K562 (cell line): ENCODE measurements around the gene SEC14L3. TPM values are rescaled to one million over a fixed set of nuclear protein-coding genes. Genes with fewer than 3 reads are reported as not detected.
A peak's percentile ranks its signal among the peaks of the same experiment; 100 is the strongest.

Experiments used
- ATAC-seq: fragments of 200-7000 bp; cut with Tn5 transposase; 3 replicates; pipeline ENCODE4 v1.9.1; 2020; ENCODE audit warnings: moderate library complexity
- BruUV-seq: library from RNA; stranded (reverse); fragments of 400-500 nt; replicated peaks from 2 replicates; lab custom pipeline; 2021; lab: Mats Ljungman, UMichigan
- CTCF ChIA-PET: fragments of 300-600 bp; formaldehyde crosslinking; extraction: SDS; loops from one replicate; lab custom pipeline; 2021; ENCODE audit warnings: low intra/inter-chr PET ratio; lab: Yijun Ruan, JAX
- POLR2A ChIA-PET: fragments of 300-600, 350-650 bp; sonication (Branson Sonifier 250); formaldehyde crosslinking; extraction: SDS; loops from one replicate; lab custom pipeline; 2021; ENCODE audit warnings: antibody characterized with exemption, inconsistent platforms; lab: Yijun Ruan, JAX
- DNase-seq, 4 experiments: peaks; one replicate each; pipeline versions ENCODE4 v3.0.0 to v3.0.0-alpha.2; 2011 to 2018; ENCODE audit warnings: low spot score in 3 of 4, mixed read lengths in 3 of 4; ENCODE audit errors: extremely low read depth in 1 of 4
- FAIRE-seq: peaks from 2 replicates; lab custom pipeline; 2011; peaks lifted over from hg19 to GRCh38; lab: Jason Lieb, UNC
- H2AFZ ChIP-seq: 2 replicates; pipeline ENCODE4 v1.6.0; 2011; ENCODE audit warnings: low read depth, low read length, control low read depth, inconsistent platforms
- H3K27ac ChIP-seq: fragments of 200-600 bp; 3 replicates; pipeline ENCODE4 v1.8.0; 2011; ENCODE audit warnings: low read depth, mild to moderate bottlenecking, control low read depth, inconsistent platforms, low read length, moderate library complexity, mixed read lengths; ENCODE audit errors: extremely low read depth
- H3K27me3 ChIP-seq, 2 experiments: fragments of 300-600 bp in 1 of 2; 2 replicates in 1 of 2; 3 replicates in 1 of 2; pipeline versions ENCODE4 v1.6.0 to v1.8.0; 2011; ENCODE audit warnings: inconsistent platforms in 2 of 2, low read length in 2 of 2, mild to moderate bottlenecking in 1 of 2, mixed read lengths in 1 of 2, moderate library complexity in 1 of 2; ENCODE audit not compliant: control insufficient read depth in 2 of 2, insufficient read depth in 2 of 2
- H3K36me3 ChIP-seq: fragments of 300-600 bp; 3 replicates; pipeline ENCODE4 v1.8.0; 2011; ENCODE audit warnings: mild to moderate bottlenecking, low read length, inconsistent platforms; ENCODE audit not compliant: control insufficient read depth, insufficient read depth
- H3K4me1 ChIP-seq, 2 experiments: fragments of 200-600 bp in 1 of 2; replicated peaks in 1 of 2; 2 replicates in 1 of 2; 3 replicates in 1 of 2; pipeline versions ENCODE4 v1.5.1 to v1.8.0; 2011; ENCODE audit warnings: inconsistent platforms in 2 of 2, low read length in 2 of 2, mild to moderate bottlenecking in 1 of 2, mixed read lengths in 1 of 2, moderate library complexity in 1 of 2; ENCODE audit not compliant: control insufficient read depth in 2 of 2, insufficient read depth in 2 of 2
- H3K4me2 ChIP-seq: 2 replicates; pipeline ENCODE4 v1.6.1; 2011; ENCODE audit warnings: low read length, control low read depth, inconsistent platforms, mixed read lengths; ENCODE audit not compliant: insufficient read depth
- H3K4me3 ChIP-seq: fragments of 200-600 bp; sonication (generic), shearing (Covaris generic); 2 replicates; pipeline ENCODE4 v1.5.1; 2016; ENCODE audit warnings: control low read depth, inconsistent platforms
- H3K79me2 ChIP-seq: fragments of 200-600 bp; 3 replicates; pipeline ENCODE4 v1.8.0; 2011; ENCODE audit warnings: low read length, inconsistent platforms; ENCODE audit not compliant: control insufficient read depth, insufficient read depth
- H3K9ac ChIP-seq, 2 experiments: 2 replicates each; pipeline versions ENCODE4 v1.6.0 to v1.6.1; 2011; ENCODE audit warnings: low read depth in 2 of 2, low read length in 2 of 2, control low read depth in 1 of 2, inconsistent platforms in 1 of 2, mild to moderate bottlenecking in 1 of 2, mixed read lengths in 1 of 2; ENCODE audit not compliant: insufficient read depth in 1 of 2
- H3K9me1 ChIP-seq: one replicate; pipeline ENCODE4 v1.6.0; 2011; ENCODE audit warnings: inconsistent platforms, mild to moderate bottlenecking, low read length, moderate library complexity; ENCODE audit not compliant: control insufficient read depth, insufficient read depth
- H3K9me3 ChIP-seq: replicated peaks from 2 replicates; pipeline ENCODE4 v1.5.1; 2011; ENCODE audit warnings: low read depth, low read length, inconsistent platforms; ENCODE audit not compliant: control insufficient read depth, insufficient read depth
- H4K20me1 ChIP-seq: replicated peaks from 2 replicates; pipeline ENCODE4 v1.6.1; 2011; ENCODE audit warnings: low read length, inconsistent platforms, mixed read lengths; ENCODE audit not compliant: control insufficient read depth, insufficient read depth
- BRF2 ChIP-seq: IDR thresholded peaks from 3 replicates; pipeline ENCODE4 v1.6.1; 2011; ENCODE audit warnings: borderline replicate concordance, mild to moderate bottlenecking; ENCODE audit not compliant: insufficient read length, insufficient read depth
- CBFA2T2 ChIP-seq: fragments of 450-650 bp; conservative IDR thresholded peaks from 2 replicates; pipeline ENCODE4 v1.6.1; 2017; ENCODE audit warnings: mild to moderate bottlenecking
- GATA2 ChIP-seq: sonication (generic); formaldehyde crosslinking; IDR thresholded peaks from 2 replicates; pipeline ENCODE4 v1.4.0; 2020; ENCODE audit warnings: mild to moderate bottlenecking, missing genetic modification reagents
- HCFC1 ChIP-seq: IDR thresholded peaks from 2 replicates; pipeline ENCODE4 v1.6.1; 2012; ENCODE audit warnings: low read depth, low read length, improper control_type of control experiment
- HNRNPUL1 ChIP-seq: fragments of 200-400 bp; formaldehyde crosslinking; IDR thresholded peaks from 2 replicates; pipeline ENCODE4 v1.6.1; 2017; ENCODE audit warnings: low read length
- NFIC ChIP-seq: fragments of 450-650 bp; IDR thresholded peaks from 2 replicates; pipeline ENCODE4 v1.6.1; 2017; ENCODE audit warnings: mild to moderate bottlenecking, inconsistent platforms
- PRMT5 ChIP-seq: sonication (generic); formaldehyde crosslinking; IDR thresholded peaks from 2 replicates; pipeline ENCODE4 v1.5.0; 2020; ENCODE audit warnings: missing genetic modification reagents
- RREB1 ChIP-seq: fragments of 250-450 bp; sonication (Bioruptor Pico); IDR thresholded peaks from 2 replicates; pipeline ENCODE4 v1.4.0; 2020
- TCF3 ChIP-seq: sonication (generic); formaldehyde crosslinking; IDR thresholded peaks from 2 replicates; pipeline ENCODE4 v1.4.0; 2020; ENCODE audit warnings: mild to moderate bottlenecking, missing genetic modification reagents
- ZFX ChIP-seq: sonication (generic); formaldehyde crosslinking; IDR thresholded peaks from 2 replicates; pipeline ENCODE4 v1.8.0; 2022; ENCODE audit warnings: mild to moderate bottlenecking, missing genetic modification reagents, moderate library complexity
- ZNF175 ChIP-seq: fragments of 200-800 bp; sonication (Bioruptor generic); IDR thresholded peaks from 2 replicates; pipeline ENCODE4 v1.6.1; 2016; ENCODE audit warnings: low read depth, mild to moderate bottlenecking, missing genetic modification characterization, missing compliant biosample characterization
- ZNF384 ChIP-seq: IDR thresholded peaks from 2 replicates; pipeline ENCODE4 v1.6.1; 2012; ENCODE audit warnings: low read depth, low read length, improper control_type of control experiment
- ZNF561 ChIP-seq: fragments of 450-650 bp; formaldehyde crosslinking; conservative IDR thresholded peaks from 2 replicates; pipeline ENCODE4 v1.4.0; 2020; ENCODE audit warnings: mild to moderate bottlenecking, moderate library complexity
- ZNF766 ChIP-seq: fragments of 200-800 bp; sonication (Bioruptor generic); conservative IDR thresholded peaks from 2 replicates; pipeline ENCODE4 v1.6.1; 2016; ENCODE audit warnings: missing genetic modification characterization, missing compliant biosample characterization
- WGBS: fragments of 100-300 bp; shearing (Covaris generic); methylation state at CpG from one replicate; pipeline ENCODE4 v1.1.6; 2016; ENCODE audit warnings: low coverage, mixed read lengths; ENCODE audit not compliant: insufficient coverage; ENCODE audit errors: missing lambda C conversion rate; 5-methylcytosine and 5-hydroxymethylcytosine counted together
- in situ Hi-C: fragments of 300-500 bp; cut with MboI; formaldehyde crosslinking; loops from 4 replicates; pipeline ENCODE4 v1.15.0; 2018; ENCODE audit warnings: inconsistent platforms, mixed read lengths
- intact Hi-C: fragments of 100-400 bp; cut with micrococcal nuclease; formaldehyde crosslinking; loops from 2 replicates; pipeline ENCODE4 v1.14.2; 2022
- polyA plus RNA-seq, 8 experiments: library from polyadenylated mRNA; depleted of rRNA in 4 of 8; stranded (reverse) in 5 of 8; unstranded in 3 of 8; fragments of >200 nt; fragmentation: Nextera tagmentation in 2 of 8; fragmentation: Illumina TruSeq in 1 of 8; extraction: Ambion mirVana in 2 of 8; extraction: Trizol in 1 of 8; gene quantifications; 2 replicates each; pipeline versions ENCODE4 v1.2.1 to v1.2.3, GENCODE V29; 2011 to 2014; ENCODE audit warnings: inconsistent platforms in 1 of 8, missing spikeins in 1 of 8
- total RNA-seq, 7 experiments: library from RNA; depleted of rRNA in 6 of 7; stranded (reverse); fragments of >200 nt in 6 of 7; fragmentation: Illumina TruSeq in 2 of 7; extraction: Trizol in 2 of 7; gene quantifications; 2 replicates each; pipeline versions ENCODE4 v1.2.1 to v1.2.3, GENCODE V29; 2011 to 2021; ENCODE audit warnings: low replicate concordance in 1 of 7

Gene SEC14L3
- total and polyA plus RNA-seq, 9 of the 15 experiments (the other 6 are each of a cell fraction or from before 2014, with no cell fraction given) = not detected

DNA sequence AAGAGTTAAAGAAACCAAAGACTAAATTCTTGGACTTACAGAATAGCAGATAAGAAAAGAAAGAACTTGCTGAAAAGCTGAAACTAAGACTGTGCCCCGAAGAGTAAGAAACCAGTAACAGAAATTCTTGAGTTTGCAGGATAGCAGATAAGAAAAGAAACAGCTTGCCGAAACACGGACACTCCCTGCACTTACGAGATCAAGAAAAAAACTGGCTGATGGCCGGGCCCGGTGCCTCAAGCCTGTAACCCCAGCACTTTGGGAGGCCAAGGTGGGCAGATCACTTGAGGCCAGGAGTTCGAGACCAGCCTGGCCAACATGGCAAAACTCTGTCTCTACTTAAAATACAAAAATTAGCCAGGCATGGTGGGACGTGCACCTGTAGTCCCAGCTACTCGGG is 20.3 kb downstream of the SEC14L3 start (continued):
- TF ChIP-seq CBFA2T2 (peak; percentile 51), GATA2 (CRISPR knock-in tag) (0 out of 2 replicates have a peak, but pooled peaks have one; percentile 55), ZNF766 (CRISPR knock-in tag) (peak; percentile 60; the same call in 1 of the 2 replicates)

- no peaks in the 10 kb centered on the region for H3K27me3 ChIP-seq
- WGBS = 11% methylated on average over 2 of the region's 3 CpGs
- no peaks in the 10 kb centered on the region for H4K20me1 ChIP-seq
- ChIA-PET CTCF (no interaction called here), POLR2A (interaction anchor here (1.5 kb wide), 1 partner anchor 16 kb away, joined by 4 read pairs; no protein-coding TSS in a partner anchor)
- no peaks in the 10 kb centered on the region for H3K36me3 ChIP-seq
- H3K9me3 ChIP-seq = no peaks in the 10 kb centered on the region
- no peak overlapping the region for H3K27ac ChIP-seq
- H2AFZ ChIP-seq = peak overlapping the region; percentile 23; the same call in 1 of the 2 replicates
- intact Hi-C loops (loop anchor here (5.0 kb wide), 1 partner anchor 55 kb away; no protein-coding TSS in a partner anchor), in situ Hi-C loops (no loop called here)
- H3K9ac ChIP-seq = peak overlapping the region in 1 of 2 experiments; percentile 61; a peak in 2 of 4 replicates
- no peaks in the 10 kb centered on the region for H3K79me2 ChIP-seq
- BruUV-seq = no TSS peak
- no peaks in the 10 kb centered on the region for H3K9me1 ChIP-seq
- no peak overlapping the region for H3K4me2 ChIP-seq
- FAIRE-seq (no peak), DNase-seq (peak in 2 of 4 experiments; percentile 26 to 28), ATAC-seq (no peak)
- no peak overlapping the region for H3K4me3 ChIP-seq
- peaks cover 22 to 25% of the 10 kb centered on the region in 2 experiments; a peak in 4 of 5 replicates for H3K4me1 ChIP-seq
- no peak for TF ChIP-seq ZFX
- TF ChIP-seq ZNF561 (CRISPR knock-in tag) = no peak
- TF ChIP-seq ZNF175 (CRISPR knock-in tag) = no peak
- no peak for TF ChIP-seq HCFC1
- 0 out of 2 replicates have a peak, but pooled peaks have one; percentile 21 for TF ChIP-seq NFIC
- TF ChIP-seq PRMT5 (CRISPR knock-in tag) = no peak
- peak; percentile 44; the same call in 1 of the 2 replicates for TF ChIP-seq ZNF384
- no peak for TF ChIP-seq RREB1 (CRISPR knock-in tag)
- TF ChIP-seq BRF2 = no peak
- no peak for TF ChIP-seq HNRNPUL1
- peak; percentile 31; the same call in 1 of the 2 replicates for TF ChIP-seq TCF3
Observed at GRCh38 chr22:30447656-30448055, 24.2 kb downstream of the SEC14L3 start.
